ENCODE data around the gene SCYL1. TPM values are rescaled to one million over a fixed set of nuclear protein-coding genes. Genes with fewer than 3 reads are reported as not detected.

SCYL1 gene
- total RNA-seq, 1 donor from 2014 or later = 16.9 TPM

GRCh38 chr11:65580756-65581155 is 55.9 kb downstream of the SCYL1 start:
- H3K9me3 Mint-ChIP-seq = no peaks in the 10 kb centered on the region
- DNase-seq (ENCODE audit: low spot score) = no peak

GRCh38 chr11:65581928-65582327 is 57.0 kb downstream of the SCYL1 start:
- no peak for TF ChIP-seq EZH2phosphoT487 (IDR thresholded peaks at IDR 0.05)
- TF ChIP-seq, protein P1, sequence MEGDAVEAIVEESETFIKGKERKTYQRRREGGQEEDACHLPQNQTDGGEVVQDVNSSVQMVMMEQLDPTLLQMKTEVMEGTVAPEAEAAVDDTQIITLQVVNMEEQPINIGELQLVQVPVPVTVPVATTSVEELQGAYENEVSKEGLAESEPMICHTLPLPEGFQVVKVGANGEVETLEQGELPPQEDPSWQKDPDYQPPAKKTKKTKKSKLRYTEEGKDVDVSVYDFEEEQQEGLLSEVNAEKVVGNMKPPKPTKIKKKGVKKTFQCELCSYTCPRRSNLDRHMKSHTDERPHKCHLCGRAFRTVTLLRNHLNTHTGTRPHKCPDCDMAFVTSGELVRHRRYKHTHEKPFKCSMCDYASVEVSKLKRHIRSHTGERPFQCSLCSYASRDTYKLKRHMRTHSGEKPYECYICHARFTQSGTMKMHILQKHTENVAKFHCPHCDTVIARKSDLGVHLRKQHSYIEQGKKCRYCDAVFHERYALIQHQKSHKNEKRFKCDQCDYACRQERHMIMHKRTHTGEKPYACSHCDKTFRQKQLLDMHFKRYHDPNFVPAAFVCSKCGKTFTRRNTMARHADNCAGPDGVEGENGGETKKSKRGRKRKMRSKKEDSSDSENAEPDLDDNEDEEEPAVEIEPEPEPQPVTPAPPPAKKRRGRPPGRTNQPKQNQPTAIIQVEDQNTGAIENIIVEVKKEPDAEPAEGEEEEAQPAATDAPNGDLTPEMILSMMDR (IDR thresholded peaks at IDR 0.05) = no peak
- no peak for TF ChIP-seq EZH2 (IDR thresholded peaks at IDR 0.05)
- Histone ChIP-seq H3K4me3 (no peak overlapping the region), H3K79me2 (ENCODE audit: low read depth) (no peaks in the 10 kb centered on the region), H3K4me1 (no peaks in the 10 kb centered on the region), H3K36me3 (no peaks in the 10 kb centered on the region), H3K9ac (no peak overlapping the region), H2AFZ (replicated peaks) (no peak overlapping the region), H3K27me3 (peaks cover 73% of the 10 kb centered on the region), H3K27ac (no peak overlapping the region), H3K9me3 (ENCODE audit: low read depth) (no peaks in the 10 kb centered on the region), H4K20me1 (ENCODE audit: low read depth) (peaks cover 4% of the 10 kb centered on the region), H3F3A (ENCODE audit: low read depth) (peaks cover 14% of the 10 kb centered on the region), H3K4me2 (no peak overlapping the region)
- Mint-ChIP-seq H3K36me3 (no peaks in the 10 kb centered on the region), H3K4me3 (no peak overlapping the region), H3K4me1 (peaks cover 28% of the 10 kb centered on the region), H3K9me3 (no peaks in the 10 kb centered on the region), H3K27ac (peak overlapping the region; percentile 22), H3K27me3 (ENCODE audit: insufficient read depth, low read depth) (peaks cover 23% of the 10 kb centered on the region)
- DNase-seq (ENCODE audit: low spot score) = no peak

More at GRCh38 chr11:65580756-65581155, 55.9 kb downstream of the SCYL1 start:
- Mint-ChIP-seq H3K4me1 (peaks cover 24% of the 10 kb centered on the region), H3K27me3 (ENCODE audit: insufficient read depth, low read depth) (peaks cover 24% of the 10 kb centered on the region), H3K27ac (no peak overlapping the region), H3K4me3 (no peak overlapping the region), H3K36me3 (no peaks in the 10 kb centered on the region)
- H3K9ac ChIP-seq = no peak overlapping the region
- H3K36me3 ChIP-seq = no peaks in the 10 kb centered on the region
- peaks cover 11% of the 10 kb centered on the region for H4K20me1 ChIP-seq (ENCODE audit: low read depth)
- no peaks in the 10 kb centered on the region for H3K9me3 ChIP-seq (ENCODE audit: low read depth)
- H3K27ac ChIP-seq = no peak overlapping the region
- H3K27me3 ChIP-seq = peaks cover 73% of the 10 kb centered on the region
- H3K4me2 ChIP-seq = no peak overlapping the region
- peaks cover 4% of the 10 kb centered on the region for H3K4me1 ChIP-seq
- TF ChIP-seq EZH2 (IDR thresholded peaks at IDR 0.05) = no peak
- H3K79me2 ChIP-seq (ENCODE audit: low read depth) = no peaks in the 10 kb centered on the region
- H3K4me3 ChIP-seq = no peak overlapping the region
- H3F3A ChIP-seq (ENCODE audit: low read depth) = peaks cover 10% of the 10 kb centered on the region
- H2AFZ ChIP-seq (replicated peaks) = no peak overlapping the region

GRCh38 chr11:65583589-65583988 is 58.7 kb downstream of the SCYL1 start:
- Histone ChIP-seq H3K79me2 (ENCODE audit: low read depth) (no peaks in the 10 kb centered on the region), H3K36me3 (no peaks in the 10 kb centered on the region), H3K4me1 (no peaks in the 10 kb centered on the region), H3F3A (ENCODE audit: low read depth) (peaks cover 14% of the 10 kb centered on the region), H3K4me2 (no peak overlapping the region), H2AFZ (replicated peaks) (no peak overlapping the region), H3K27ac (no peak overlapping the region), H4K20me1 (ENCODE audit: low read depth) (no peaks in the 10 kb centered on the region), H3K9me3 (ENCODE audit: low read depth) (no peaks in the 10 kb centered on the region), H3K9ac (no peak overlapping the region), H3K27me3 (peaks cover 63% of the 10 kb centered on the region), H3K4me3 (no peak overlapping the region)
- TF ChIP-seq EZH2 (IDR thresholded peaks at IDR 0.05) = no peak
- TF ChIP-seq, protein P1 (IDR thresholded peaks at IDR 0.05) = no peak
- H3K27me3 Mint-ChIP-seq (ENCODE audit: insufficient read depth, low read depth) = peaks cover 21% of the 10 kb centered on the region
- peak overlapping the region; percentile 82 for H3K27ac Mint-ChIP-seq
- DNase-seq (ENCODE audit: low spot score) = no peak
- H3K9me3 Mint-ChIP-seq = no peaks in the 10 kb centered on the region
- peaks cover 28% of the 10 kb centered on the region for H3K4me1 Mint-ChIP-seq
- H3K4me3 Mint-ChIP-seq = no peak overlapping the region
- no peaks in the 10 kb centered on the region for H3K36me3 Mint-ChIP-seq

GRCh38 chr11:65584106-65584505 is 59.2 kb downstream of the SCYL1 start:
- DNase-seq (ENCODE audit: low spot score) = no peak
- Histone ChIP-seq H3K9me3 (ENCODE audit: low read depth) (no peaks in the 10 kb centered on the region), H2AFZ (replicated peaks) (no peak overlapping the region), H3K27me3 (peaks cover 58% of the 10 kb centered on the region), H4K20me1 (ENCODE audit: low read depth) (no peaks in the 10 kb centered on the region), H3F3A (ENCODE audit: low read depth) (peaks cover 14% of the 10 kb centered on the region), H3K4me2 (peak overlapping the region; percentile 68), H3K27ac (no peak overlapping the region), H3K4me1 (no peaks in the 10 kb centered on the region), H3K4me3 (no peak overlapping the region), H3K9ac (no peak overlapping the region), H3K79me2 (ENCODE audit: low read depth) (no peaks in the 10 kb centered on the region), H3K36me3 (no peaks in the 10 kb centered on the region)
- H3K36me3 Mint-ChIP-seq = no peaks in the 10 kb centered on the region
- H3K4me1 Mint-ChIP-seq = peaks cover 31% of the 10 kb centered on the region
- peaks cover 21% of the 10 kb centered on the region for H3K27me3 Mint-ChIP-seq (ENCODE audit: insufficient read depth, low read depth)
- peak overlapping the region; percentile 88 for H3K27ac Mint-ChIP-seq
- H3K4me3 Mint-ChIP-seq = peak overlapping the region; percentile 35
- no peaks in the 10 kb centered on the region for H3K9me3 Mint-ChIP-seq
- TF ChIP-seq, protein P1 (IDR thresholded peaks at IDR 0.05) = no peak
- TF ChIP-seq EZH2phosphoT487 (IDR thresholded peaks at IDR 0.05) (no peak), EZH2 (IDR thresholded peaks at IDR 0.05) (no peak)

All from neural progenitor cell (in vitro differentiated cells).